Left colon (tissue), 2 donors: ENCODE measurements around the gene NUP88. TPM values are rescaled to one million over a fixed set of nuclear protein-coding genes. Genes with fewer than 3 reads are reported as not detected.

Experiments used
- ATAC-seq: fragments of 200-7000 bp; cut with Tn5 transposase; one replicate; pipeline ENCODE4 v1.9.1; 2020; ENCODE audit warnings: mild to moderate bottlenecking, moderate library complexity
- DNase-seq, 2 donors: peaks; one replicate each; pipeline ENCODE4 v3.0.0-alpha.2; 2020
- intact Hi-C, 2 donors: fragments of 100-400 bp; cut with DNase I in 1 of 2; cut with micrococcal nuclease in 1 of 2; formaldehyde crosslinking; loops; one replicate each; pipeline versions ENCODE4 v1.11.2 to v1.14.0; 2022; cut with DNase I, micrococcal nuclease
- total RNA-seq, 2 donors: library from RNA; stranded (reverse); fragmentation: NEBNext Ultra II Directional; extraction: Animal tissue kit (Norgen Biotek cat#: 25700); gene quantifications; one replicate each; pipeline ENCODE4 v1.2.1, GENCODE V29; 2021
- donor health status: DM: no; HTN: no; CAD: no.
- donor health status: DM: yes; HTN: yes; CAD: no.

Gene NUP88
- total RNA-seq, 2 donors from 2014 or later = 45.3 to 55.5 TPM

DNA sequence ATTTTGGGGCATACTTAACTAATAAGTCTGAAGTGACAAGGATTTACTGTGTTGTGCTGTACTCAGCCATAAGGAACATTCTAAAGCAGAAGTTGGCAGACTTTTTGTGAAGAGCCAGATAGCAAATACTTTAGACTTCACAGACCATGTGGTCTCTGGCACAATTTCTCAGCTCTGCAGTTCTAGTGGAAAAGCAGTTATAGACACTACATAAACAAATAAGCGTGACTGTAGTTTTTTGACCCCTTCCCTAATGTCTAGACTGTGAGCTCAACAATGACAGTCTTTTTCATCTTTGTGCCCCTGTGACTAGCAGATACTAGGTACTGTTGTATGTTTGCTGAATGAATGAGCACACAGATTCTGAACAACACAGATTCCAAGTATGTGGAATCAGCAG lies 5.4 kb upstream of the NUP88 start:
- intact Hi-C loops = no loop called here
- ATAC-seq (no peak), DNase-seq (no peak)

DNA sequence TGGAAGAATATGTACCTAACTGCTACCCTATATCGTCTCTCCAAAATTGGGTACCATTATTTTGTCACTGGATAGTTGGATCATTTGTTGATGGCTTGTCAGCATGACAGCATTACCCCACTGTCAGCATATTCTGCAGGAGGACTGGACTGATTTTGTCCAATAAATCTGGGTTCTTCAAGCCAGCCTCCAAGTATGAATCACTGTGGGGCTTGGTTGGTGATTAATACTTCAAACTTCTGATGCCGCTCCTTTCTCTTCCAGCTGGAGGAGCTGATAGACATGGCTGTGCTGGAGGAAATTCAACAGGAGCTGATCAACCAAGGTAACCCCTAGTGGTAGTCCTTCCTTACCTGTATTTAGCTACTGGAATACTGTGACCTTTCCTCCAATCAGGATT lies 3.0 kb upstream of the NUP88 start:
- ATAC-seq (no peak), DNase-seq (no peak)

DNA sequence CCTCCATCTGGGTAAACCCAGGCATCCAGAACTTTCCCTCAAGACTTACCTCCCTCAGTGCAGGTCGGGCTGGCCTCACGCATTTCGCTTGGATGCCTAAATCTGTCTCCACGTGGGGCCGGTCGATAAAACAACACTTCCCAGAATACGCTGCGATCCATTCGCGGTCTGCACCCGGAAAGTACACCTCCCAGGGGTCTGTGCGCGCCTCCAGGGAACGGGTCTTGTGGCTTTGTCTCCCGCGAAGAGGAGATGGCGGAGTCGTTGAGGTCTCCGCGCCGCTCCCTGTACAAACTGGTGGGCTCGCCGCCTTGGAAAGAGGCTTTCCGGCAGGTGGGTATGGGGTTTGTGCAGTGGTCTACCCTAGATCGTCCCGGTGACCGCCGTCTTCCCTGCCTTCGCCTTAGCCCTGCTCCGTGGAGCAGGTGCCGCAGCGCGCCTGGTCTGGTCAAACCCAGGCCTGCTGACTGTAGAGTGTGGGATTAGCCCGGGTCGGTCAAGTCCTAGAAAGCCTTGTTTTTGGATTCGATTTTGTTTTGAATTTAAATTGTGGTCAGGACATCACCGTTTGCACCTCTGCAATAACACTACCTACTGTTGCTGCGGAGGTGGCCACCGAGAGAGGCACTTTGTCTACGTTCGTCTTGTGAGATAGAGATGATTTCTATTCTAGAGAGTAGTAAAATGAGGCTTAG lies 644 bp upstream of the NUP88 start, which contains the start of gene RPAIN:
Gene RPAIN (plus strand): TSS at position 224 of the 695 bp plus-strand sequence. CDS start 29 bp downstream, at position 253.
- peak; percentile 90 to 91 for DNase-seq
- ATAC-seq = peak; percentile 74
- intact Hi-C loops = no loop called here

More for the DNA sequence above, 3.0 kb upstream of the NUP88 start:
- intact Hi-C loops = no loop called here

DNA sequence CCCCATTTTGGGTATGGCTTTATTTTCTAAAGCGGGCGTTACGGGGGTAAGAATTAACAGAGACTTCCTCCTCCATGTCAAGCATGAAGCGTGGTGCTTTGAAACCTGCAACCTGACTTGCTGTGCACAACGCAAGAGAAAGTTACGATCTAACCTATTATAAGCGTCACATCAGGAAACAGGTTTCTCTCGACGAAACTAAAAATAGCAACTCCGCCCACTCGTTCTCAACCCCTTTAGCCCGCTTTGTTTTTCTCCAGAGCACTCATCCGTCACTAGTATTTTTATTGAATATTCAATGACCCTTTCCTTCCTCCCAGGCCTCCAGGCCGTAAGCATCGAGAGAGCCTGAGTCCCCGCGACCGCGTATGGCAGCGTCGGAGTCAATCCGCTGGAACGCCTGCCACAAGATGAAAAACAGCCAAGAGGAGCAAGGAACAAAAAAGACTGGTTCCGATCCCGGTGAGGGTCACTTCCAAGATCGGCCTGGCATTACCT lies 555 bp downstream of the NUP88 start:
- peak; percentile 52 for ATAC-seq
- DNase-seq = peak; percentile 58 to 68
- intact Hi-C loops = no loop called here

DNA sequence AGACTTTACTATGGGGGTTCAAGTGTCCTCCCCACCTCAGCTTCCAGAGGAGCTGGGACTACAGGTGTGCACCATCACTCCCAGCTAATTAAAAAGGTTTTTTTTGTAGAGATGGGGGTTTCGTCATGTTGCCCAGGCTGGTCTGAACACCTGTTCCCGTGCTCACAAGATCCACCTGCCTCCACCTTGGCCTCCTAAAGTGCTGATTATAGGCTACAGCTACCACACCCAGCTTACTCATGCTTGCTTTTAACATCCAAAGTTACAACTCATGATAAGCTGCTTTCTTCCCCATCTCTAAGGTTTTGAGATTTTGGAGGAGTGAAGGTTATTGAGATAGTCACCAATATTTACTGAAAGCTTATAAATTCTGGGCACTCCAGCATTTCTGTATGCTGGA lies 2.6 kb downstream of the NUP88 start:
- ATAC-seq = peak; percentile 44
- intact Hi-C loops = no loop called here
- DNase-seq = peak; percentile 33 to 65

DNA sequence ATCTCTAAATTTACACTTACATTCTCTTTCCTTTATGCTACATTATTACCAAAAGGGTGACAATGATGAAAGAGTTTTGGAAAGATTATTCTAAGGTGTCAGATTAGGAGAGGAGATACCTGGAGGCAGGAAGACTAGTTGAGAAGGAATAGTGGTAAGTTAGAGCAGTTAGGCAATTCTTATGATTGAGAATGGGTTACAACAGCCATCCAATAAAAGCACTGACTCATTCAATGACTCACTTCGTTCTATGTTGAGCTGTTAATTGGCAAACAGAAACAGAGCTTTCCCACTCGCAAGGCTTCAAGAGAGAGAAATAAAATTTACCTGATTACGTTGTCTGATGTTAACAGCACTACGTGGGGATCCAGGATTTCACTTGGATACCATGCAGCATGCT lies 5.8 kb downstream of the NUP88 start:
- ATAC-seq = peak; percentile 76
- DNase-seq = no peak
- intact Hi-C loops = no loop called here

DNA sequence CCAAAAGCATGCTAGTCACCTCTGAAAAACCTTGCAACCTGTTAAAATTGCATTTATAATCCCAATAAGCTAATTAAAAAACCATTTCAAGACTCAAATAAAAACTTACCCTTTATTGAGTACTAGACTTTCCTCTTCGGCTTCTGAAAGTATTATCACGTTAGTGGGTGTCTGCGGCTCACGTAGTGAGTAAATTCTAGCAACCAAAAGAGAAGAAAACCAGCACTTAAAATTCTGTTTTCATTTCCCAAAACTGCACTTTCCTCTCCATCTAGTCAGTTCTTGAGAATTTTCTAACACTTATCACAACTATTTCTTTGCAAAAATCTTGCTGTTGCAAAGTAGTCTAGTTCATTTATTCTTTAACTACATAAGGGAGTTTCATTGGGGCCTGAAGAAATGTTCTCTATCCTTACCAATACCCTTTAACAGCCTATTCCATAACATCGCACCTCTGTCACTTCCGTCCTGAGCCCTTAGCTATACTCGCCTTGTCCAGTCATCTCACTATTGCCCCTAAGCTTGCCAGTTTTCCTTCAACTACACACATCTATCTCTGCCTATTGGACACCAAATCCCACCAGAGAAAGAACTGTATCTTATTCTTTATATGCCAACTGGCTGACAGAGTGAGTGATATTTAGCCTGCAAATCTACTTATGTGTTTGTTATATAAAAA lies 8.7 kb downstream of the NUP88 start:
- ATAC-seq (no peak), DNase-seq (no peak)
- intact Hi-C loops = no loop called here

DNA sequence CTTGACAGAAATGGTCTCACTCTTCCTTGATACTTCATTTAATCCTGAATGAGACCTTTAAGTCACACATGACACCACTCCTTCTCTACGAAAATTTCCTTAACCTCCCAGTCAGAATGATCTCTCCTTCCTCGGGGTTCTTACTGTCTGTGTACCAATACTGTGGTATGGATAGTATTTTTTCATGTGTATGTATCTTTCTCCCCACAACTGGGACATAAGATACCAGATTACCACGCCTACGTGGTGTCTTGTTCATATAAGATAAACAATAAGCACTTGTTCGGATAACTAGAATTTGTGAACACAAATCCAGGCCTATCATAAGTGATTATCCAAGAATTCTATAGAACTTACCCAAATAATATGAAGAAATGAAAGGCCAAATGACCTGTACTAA lies 11.3 kb downstream of the NUP88 start:
- DNase-seq (no peak), ATAC-seq (no peak)
- intact Hi-C loops = no loop called here

DNA sequence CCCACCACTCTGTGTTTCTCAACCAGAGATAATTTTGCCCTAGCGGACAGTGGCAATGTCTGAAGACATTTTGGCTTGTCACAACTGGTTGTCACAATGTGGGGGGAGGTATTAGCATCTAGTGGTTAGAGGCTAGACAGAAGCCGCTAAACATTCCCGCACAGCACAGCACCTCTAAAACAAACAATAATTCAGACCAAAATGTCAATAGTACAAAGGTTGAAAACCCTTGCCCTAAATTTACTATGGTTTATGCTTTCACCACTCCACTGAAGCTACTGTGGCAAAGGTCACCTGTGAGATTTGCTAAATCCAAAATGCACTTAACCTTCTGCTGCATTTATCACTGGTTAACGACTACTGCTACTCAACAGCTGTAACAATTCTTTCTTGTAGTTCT lies 14.1 kb downstream of the NUP88 start:
- ATAC-seq = peak; percentile 85
- intact Hi-C loops = no loop called here
- DNase-seq = no peak

DNA sequence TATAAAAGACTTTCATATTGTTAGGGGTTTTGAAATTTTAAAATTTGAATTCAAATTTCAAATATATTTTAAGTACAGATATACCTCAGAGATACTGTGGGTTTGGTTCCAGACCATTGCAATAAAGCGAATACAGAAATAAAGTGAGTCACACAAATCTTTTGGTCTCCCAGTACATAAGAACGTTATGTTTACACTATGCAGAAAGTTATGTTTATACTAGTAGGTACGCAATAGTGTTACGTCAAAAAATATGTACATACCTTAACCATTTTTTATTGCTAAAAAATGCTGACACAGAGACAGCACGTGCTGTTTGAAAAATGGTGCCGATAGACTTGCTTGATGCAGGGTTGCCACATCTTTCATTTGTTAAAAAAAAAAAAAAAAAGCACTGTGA lies 19.7 kb downstream of the NUP88 start:
- no peak for DNase-seq
- ATAC-seq = no peak
- intact Hi-C loops = no loop called here

DNA sequence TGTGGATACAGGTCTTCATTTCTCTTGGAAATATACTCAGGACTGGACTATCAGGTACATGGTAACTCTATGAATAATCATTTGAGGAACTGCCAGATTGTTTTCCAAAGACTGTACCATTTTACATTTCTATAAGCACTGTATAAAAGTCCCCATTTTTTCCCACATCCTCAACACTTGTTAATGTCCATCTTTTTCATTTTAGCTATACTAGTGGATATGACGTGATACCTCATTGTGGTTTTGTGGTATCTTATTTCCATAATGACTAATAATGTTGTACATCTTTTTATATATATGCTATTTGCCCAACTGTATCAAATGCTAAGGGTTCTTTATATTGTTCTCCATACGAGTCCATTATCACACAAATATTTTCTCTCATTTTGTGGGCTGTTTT lies 22.9 kb downstream of the NUP88 start:
- no peak for ATAC-seq
- intact Hi-C loops = no loop called here
- no peak for DNase-seq

DNA sequence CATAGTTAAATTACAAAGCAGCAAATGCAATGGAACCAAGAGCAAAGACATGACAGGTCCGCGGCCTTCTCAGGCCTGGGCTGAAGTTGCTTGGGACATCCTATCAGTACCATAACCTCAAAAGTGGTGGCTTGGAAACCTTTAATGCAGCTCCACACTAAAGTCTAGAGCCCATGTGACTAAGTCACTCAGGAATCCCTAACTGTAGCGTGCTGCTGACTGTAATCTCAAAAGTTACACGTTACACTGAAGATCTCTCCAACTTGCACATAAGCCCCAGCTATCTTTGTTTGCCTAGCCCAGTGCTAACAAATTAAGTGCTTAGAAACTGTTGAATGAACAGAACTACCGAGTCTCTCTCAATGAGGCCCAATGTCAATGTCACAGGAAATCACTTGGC lies 27.8 kb downstream of the NUP88 start:
- intact Hi-C loops = no loop called here
- ATAC-seq (no peak), DNase-seq (no peak)

DNA sequence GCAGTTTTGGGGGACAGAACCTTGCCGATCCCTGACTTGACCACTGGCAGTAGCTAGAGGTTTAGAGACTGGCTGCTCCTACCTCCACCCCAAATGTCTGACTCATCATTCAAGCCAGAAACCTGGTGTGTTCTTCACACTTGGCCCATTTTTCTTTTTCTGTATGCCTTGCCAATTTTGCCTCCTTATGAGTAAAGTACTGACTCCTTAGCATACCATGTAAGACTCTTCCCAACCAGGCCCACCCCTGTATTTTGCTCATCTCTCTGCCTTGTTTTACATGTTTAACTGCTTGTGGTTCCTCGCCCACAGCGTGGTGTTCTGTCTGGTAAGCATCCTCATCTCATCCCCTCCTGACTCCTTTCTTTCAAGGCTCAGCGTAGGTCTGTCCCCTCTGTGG lies 37.9 kb downstream of the NUP88 start:
- intact Hi-C loops = no loop called here
- DNase-seq = no peak
- ATAC-seq = no peak

DNA sequence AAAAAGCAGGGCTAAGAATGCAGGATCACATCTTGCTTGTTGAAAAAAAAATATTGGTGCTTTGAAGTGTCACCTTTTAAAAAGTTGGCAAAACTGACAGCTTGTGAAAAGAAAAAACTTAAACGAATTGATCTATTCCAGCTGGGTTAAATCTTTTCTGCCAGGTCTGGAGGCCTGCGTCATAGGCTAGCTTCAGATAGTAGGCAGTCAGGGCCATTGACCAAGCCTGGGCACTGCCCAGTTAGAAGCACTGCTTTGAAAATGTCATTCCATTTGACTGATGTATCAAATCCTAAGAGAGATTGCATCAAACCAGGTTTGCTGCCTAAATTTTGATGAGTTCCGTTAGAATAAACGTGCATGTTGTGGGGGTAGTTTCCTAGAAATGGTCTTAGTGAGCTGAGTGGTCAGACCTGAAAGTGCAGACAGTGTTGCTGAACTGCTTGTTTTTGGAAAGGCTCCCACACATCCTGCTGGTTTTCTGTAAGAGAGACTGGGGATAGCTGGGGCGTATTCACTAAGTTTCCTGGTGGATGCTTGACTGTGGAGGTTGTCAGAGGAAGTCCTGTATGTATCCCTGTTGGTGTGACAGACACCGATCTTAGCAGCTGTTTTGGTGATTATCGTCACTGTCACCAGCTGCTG lies 38.8 kb downstream of the NUP88 start:
- intact Hi-C loops = no loop called here
- no peak for ATAC-seq

DNA sequence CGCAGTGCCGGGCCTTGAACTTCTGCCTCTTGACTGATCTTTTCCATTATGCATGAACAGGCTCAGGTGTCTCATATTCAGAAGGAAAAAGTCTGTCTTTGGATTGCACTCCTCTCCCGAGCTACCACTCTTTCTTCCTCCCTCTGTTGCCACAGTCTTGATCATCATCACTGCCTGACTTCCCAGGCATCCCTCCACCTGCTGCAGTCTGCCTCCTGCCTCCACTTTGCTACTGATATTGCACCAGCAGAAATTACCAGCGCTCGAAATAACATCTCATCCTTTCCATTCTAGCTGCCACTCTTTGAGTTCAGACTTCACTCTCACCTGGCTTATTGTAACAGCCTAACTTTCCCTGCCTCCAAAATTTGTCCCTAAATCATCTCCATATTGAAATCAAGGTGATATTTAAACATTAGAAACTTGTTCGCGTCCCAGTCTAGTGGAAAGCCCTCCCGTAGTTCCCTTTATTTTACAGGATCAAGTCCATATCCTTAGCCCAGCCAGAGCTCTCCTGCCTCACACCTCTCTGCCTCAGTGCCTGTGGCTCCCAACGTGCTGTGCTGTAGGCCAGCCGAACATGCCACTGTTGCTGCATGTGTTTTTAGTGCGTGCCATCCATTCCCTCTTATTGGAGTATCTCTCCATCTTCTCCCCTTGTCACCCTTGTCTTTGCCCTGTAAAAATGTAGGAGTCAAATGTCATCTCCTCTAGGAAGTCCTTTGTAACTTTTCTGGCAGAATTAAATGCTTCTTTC lies 39.9 kb downstream of the NUP88 start:
- intact Hi-C loops = no loop called here
- ATAC-seq (no peak), DNase-seq (no peak)

More for the DNA sequence above, 38.8 kb downstream of the NUP88 start:
- no peak for DNase-seq

DNA sequence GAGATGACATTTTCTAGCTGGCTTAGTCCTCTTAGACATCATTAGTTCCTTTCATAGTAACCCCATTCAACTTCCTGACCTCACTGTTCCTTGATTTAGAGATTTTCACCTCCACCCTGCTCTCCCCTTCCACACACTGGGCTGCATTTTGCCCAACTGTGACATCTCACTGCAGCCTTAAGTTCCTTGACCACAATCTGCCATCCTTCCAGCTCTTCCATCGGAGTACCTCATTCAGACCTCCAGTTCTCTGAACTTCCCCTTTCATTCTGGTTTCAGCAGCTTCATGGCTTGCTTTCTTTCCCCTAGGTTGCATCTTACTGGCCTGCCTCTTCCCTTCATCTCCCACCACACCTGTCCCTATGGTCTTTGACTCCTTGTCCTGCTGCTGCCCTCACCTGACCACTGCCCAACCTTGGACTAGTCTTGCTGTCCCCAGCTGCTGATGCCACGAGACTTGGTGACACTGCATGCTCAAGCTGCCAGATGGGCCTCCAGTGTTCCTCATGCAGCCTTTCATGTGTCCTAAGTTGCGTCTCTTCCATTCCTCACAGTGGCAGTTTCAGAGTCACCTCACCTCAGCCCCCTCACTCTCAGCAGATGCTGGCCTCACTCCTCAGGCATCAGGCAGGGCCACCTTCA lies 40.8 kb downstream of the NUP88 start:
- DNase-seq = no peak
- peak; percentile 12 for ATAC-seq
- intact Hi-C loops = no loop called here

DNA sequence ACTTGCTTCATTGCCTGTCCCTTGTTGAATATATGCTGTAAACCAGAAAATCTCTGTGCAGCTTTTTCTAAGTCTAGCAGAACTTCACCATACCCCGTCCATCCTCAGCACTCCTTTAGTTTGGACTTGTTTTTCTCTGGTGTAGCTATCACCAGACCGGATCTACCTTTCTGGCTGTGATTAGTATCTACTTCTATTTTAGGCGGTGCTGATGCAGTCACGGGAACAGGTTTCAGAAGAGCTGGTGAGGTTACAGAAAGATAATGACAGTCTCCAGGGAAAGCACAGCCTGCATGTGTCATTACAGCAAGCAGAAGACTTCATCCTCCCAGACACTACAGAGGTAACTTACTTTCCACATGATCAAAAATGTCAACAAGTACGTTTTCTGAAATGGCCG lies 46.4 kb downstream of the NUP88 start:
- ATAC-seq (no peak), DNase-seq (no peak)

DNA sequence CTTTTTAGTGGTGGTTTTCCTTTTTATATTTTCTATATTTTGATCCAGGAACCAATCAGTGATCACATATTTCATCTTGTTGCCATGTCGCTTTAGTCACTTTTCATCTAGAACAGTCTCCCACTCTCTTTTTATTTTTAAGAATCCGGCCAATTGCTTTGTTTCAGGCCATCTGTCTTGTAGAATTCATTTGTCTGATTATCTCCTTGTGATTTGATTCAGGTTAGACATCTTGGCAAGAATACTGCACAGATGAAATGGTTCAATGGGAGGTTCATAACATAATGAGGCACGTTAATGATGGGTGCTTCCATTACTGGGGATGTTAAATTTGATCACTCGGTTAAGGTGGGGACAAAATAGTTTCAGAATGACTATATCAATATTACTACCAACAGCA lies 49.1 kb downstream of the NUP88 start:
- DNase-seq (no peak), ATAC-seq (no peak)
- intact Hi-C loops = no loop called here

More for the DNA sequence above, 46.4 kb downstream of the NUP88 start:
- intact Hi-C loops = no loop called here

DNA sequence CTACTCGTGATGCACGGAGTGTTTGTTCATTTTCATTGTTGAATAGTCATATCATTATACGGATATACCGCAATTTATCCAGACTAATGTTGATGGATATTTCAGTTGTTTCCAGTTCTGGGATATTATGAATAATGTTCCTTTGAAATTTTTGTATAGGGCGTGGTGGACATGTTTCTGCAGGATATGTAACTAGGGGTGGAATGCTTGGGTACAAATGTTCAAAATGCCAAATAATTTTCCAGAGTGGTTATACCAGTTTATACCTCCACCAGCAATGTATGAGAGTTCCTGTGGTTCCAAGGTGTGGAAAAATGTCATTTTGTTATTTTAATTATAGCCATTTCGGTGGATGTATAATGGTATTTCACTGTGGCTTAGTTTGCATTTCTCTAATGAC lies 53.6 kb downstream of the NUP88 start:
- DNase-seq (no peak), ATAC-seq (no peak)
- intact Hi-C loops = no loop called here
